GM12872 (cell line): Measurements from ENCODE around the gene TRPM8.

ENCODE experiments used
- TF ChIP-seq, protein P1 (sequence below): IDR thresholded peaks from 3 replicates; pipeline ENCODE4 v1.5.1; 2011; ENCODE audit warnings: low read depth, mild to moderate bottlenecking, low read length, moderate library complexity; ENCODE audit not compliant: insufficient read depth

Gene TRPM8

GRCh38 chr2:233938676-233939370, 21.6 kb downstream of the TRPM8 start:
- TF ChIP-seq, protein P1, sequence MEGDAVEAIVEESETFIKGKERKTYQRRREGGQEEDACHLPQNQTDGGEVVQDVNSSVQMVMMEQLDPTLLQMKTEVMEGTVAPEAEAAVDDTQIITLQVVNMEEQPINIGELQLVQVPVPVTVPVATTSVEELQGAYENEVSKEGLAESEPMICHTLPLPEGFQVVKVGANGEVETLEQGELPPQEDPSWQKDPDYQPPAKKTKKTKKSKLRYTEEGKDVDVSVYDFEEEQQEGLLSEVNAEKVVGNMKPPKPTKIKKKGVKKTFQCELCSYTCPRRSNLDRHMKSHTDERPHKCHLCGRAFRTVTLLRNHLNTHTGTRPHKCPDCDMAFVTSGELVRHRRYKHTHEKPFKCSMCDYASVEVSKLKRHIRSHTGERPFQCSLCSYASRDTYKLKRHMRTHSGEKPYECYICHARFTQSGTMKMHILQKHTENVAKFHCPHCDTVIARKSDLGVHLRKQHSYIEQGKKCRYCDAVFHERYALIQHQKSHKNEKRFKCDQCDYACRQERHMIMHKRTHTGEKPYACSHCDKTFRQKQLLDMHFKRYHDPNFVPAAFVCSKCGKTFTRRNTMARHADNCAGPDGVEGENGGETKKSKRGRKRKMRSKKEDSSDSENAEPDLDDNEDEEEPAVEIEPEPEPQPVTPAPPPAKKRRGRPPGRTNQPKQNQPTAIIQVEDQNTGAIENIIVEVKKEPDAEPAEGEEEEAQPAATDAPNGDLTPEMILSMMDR = no peak

DNA sequence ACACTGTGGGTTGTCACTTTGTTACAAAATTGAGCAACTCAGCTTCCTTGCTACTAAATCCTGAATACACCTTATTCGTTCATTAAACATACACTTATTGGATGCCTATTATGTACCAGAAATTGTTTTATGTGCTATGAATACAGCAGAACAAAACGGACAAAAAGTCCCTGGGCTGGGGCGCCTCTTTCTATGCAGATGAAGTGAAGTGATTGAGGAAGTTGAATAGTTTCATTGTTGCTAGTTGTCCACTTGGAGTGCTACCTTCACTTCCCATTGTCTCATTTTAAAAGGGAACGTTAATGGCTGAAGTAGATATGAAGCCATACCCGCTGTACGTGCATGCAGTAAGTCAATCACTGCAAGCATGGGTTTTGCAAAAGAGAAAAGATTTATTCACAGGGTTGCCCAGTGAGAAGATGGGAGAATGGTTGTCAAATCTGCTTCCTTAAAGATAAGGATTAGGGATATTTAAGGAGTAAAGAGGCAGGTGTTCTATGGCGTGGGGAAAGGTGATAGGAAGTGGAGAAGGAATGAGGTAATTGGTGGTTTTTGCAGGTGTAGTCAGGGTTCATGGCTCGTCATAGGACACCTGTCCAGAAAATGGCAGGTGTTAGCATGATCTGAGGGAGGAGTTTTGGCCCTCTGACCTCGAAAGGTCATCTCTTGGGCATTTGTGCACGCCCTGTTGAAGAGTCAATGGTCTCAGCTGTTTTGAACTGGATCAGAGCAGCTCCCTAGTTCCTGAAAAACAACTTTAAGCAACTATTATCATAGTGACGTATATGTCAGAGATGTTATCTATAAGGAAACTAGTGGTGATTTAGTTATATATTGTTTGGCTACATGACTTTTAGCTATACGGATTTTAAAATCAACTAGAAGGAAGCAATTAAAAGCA, 23.5 kb downstream of the TRPM8 start:
- TF ChIP-seq, protein P1 = no peak

GRCh38 chr2:233942731-233943130, 25.6 kb downstream of the TRPM8 start:
- TF ChIP-seq, protein P1 = no peak

DNA sequence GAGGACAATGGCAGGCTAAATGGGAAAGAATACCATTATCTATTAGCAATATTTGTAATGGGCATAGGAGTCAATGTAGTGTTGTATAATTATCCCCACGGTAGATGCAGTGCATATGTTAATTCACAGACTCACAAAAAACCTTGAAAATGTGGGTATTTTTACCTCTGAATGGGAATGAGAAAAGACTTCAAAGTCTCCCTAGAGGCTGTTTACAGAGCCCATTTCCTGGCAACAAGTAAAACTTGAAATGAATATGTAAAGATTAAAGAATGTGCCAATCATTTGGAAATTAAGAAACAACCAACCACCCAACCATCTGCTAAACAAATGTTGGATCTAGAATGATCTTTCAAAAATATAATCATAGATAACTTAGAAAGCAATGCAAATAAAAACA, 27.1 kb downstream of the TRPM8 start:
- TF ChIP-seq, protein P1 = no peak

DNA sequence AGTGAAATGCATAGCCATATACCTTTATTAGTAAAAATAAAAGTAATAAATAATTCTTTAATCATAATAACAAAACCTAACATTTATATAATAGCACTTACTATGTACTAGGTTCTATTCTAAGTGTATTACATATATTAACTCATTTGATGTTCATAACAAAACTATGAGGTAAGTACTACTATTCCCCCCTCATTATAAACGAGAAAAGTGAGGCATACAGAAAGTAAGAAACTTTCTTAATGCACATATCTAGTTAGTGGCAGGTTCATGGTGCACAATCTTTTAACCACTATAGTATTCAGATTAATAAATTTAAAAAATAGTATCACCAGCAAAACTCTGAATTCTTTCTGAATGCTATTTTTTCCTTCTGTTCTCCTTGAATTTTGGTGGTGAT, 27.5 kb downstream of the TRPM8 start:
- TF ChIP-seq, protein P1 = no peak

GRCh38 chr2:233945146-233945545, 28.0 kb downstream of the TRPM8 start:
- TF ChIP-seq, protein P1 = no peak

DNA sequence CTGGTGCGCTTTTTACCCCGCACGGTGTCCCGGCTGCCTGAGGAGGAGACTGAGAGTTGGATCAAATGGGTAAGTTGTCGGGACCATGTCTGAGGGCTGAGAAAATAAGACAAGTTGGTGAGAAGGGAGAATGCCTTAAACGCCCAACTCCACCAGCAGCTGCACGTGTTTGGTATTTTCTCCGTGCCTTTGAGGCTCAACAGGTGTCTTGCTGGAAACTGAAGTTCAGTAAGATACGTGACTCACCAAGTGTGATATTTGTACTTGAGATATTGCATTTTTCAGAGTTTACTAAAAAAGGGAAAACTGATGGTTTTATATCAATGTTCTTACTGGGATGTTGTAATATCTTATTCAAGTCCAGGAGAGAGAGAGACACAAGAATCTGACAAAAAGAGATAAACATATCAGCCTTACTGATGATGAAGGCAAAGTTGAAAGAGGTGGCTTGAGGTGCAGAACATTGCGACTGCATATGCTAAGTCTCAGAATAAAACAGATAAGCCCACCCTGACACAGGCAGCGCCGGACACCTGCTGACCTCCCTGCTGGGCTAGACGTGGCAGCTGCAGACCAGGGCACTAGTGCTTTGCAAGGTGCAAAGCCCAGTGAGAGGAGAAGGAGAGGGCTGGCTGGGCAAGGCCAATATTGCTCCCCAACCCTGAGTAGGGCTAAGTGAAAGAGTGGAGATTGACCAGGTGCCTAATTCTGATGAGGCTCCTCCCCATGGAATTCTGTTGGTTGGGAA, 33.1 kb downstream of the TRPM8 start:
- TF ChIP-seq, protein P1 = no peak
